Breast epithelium (tissue), 3 donors: Measurements from ENCODE around the gene CYP4A22.

Experiments
- CTCF ChIP-seq, 3 donors: fragments of 450-650 bp; IDR thresholded peaks; one replicate each; pipeline ENCODE4 v1.5.1; 2016 to 2017; ENCODE audit warnings: antibody characterized with exemption in 3 of 3, mild to moderate bottlenecking in 3 of 3, moderate library complexity in 3 of 3
- POLR2A ChIP-seq: fragments of 450-650 bp; IDR thresholded peaks from one replicate; pipeline ENCODE4 v1.6.1; 2016; ENCODE audit warnings: antibody characterized with exemption, mild to moderate bottlenecking, moderate library complexity

DNA sequence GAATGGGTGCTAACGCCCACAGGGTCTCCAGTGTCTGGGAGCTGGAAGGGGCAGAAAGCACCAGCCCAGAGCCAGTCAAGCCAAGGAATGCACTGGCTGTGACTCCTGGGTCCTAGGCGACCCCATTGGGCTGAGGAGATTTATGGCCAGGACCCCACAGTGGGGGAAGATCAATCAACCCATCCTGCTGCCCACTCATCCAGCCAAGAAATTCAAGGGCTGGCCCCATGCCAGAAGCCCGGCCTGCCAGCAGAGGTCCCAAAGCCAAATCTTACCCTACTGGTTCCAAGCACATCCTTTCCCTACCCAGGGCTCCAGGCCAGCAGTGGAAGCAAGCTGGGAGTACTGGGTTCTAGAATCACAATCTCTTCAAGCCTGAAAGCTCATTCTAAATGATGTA, 59.4 kb downstream of the CYP4A22 start:
- no peak for TF ChIP-seq CTCF (IDR thresholded peaks at IDR 0.05)
- no peak for TF ChIP-seq POLR2A
